HepG2 (cell line): Measurements from ENCODE around the gene PTPA. TPM values are rescaled to one million over a fixed set of nuclear protein-coding genes. Genes with fewer than 3 reads are reported as not detected.

Source experiments
- ELF3 ChIP-seq: IDR thresholded peaks from 2 replicates; pipeline ENCODE4 v1.6.1; 2016; ENCODE audit warnings: missing genetic modification reagents, missing compliant biosample characterization
- EP300 ChIP-seq, 3 experiments: sonication (generic) in 1 of 3; formaldehyde crosslinking in 1 of 3; IDR thresholded peaks; 2 replicates each; pipeline versions ENCODE4 v1.5.1 to v1.6.1; 2011 to 2020; ENCODE audit warnings: low read depth in 2 of 3, low read length in 2 of 3, borderline replicate concordance in 1 of 3, improper control_type of control experiment in 1 of 3, mild to moderate bottlenecking in 1 of 3, missing genetic modification reagents in 1 of 3, moderate library complexity in 1 of 3
- FOXK2 ChIP-seq: fragments of 450-650 bp; IDR thresholded peaks from 2 replicates; pipeline ENCODE4 v1.6.1; 2016
- LCORL ChIP-seq, 2 experiments: fragments of 450-650 bp in 1 of 2; sonication (generic) in 1 of 2; formaldehyde crosslinking in 1 of 2; IDR thresholded peaks; 2 replicates each; pipeline versions ENCODE4 v1.5.0 to v1.6.1; 2017 to 2020; ENCODE audit warnings: antibody characterized with exemption in 1 of 2, missing genetic modification reagents in 1 of 2
- MIXL1 ChIP-seq: IDR thresholded peaks from 2 replicates; pipeline ENCODE4 v1.6.1; 2016
- MTERF4 ChIP-seq: sonication (generic); formaldehyde crosslinking; IDR thresholded peaks from 2 replicates; pipeline ENCODE4 v1.8.0; 2023; ENCODE audit warnings: mild to moderate bottlenecking, missing genetic modification reagents
- MTF1 ChIP-seq: sonication (generic); formaldehyde crosslinking; IDR thresholded peaks from 2 replicates; pipeline ENCODE4 v1.5.0; 2020; ENCODE audit warnings: missing genetic modification reagents
- PCBP1 ChIP-seq: fragments of 200-400 bp; formaldehyde crosslinking; IDR thresholded peaks from 2 replicates; pipeline ENCODE4 v1.6.1; 2017; ENCODE audit warnings: mild to moderate bottlenecking, low read depth, low read length, borderline replicate concordance
- PHF8 ChIP-seq: sonication (generic); formaldehyde crosslinking; IDR thresholded peaks from 2 replicates; pipeline ENCODE4 v1.5.0; 2020; ENCODE audit warnings: missing genetic modification reagents
- TBL1XR1 ChIP-seq: fragments of 150-350 bp; IDR thresholded peaks from 2 replicates; pipeline ENCODE4 v1.6.1; 2014; ENCODE audit warnings: borderline replicate concordance, low read length; ENCODE audit not compliant: partially characterized antibody
- THAP7 ChIP-seq: sonication (generic); formaldehyde crosslinking; IDR thresholded peaks from 2 replicates; pipeline ENCODE4 v1.8.1; 2023; ENCODE audit warnings: mild to moderate bottlenecking, missing genetic modification reagents
- YEATS2 ChIP-seq: sonication (generic); formaldehyde crosslinking; IDR thresholded peaks from 2 replicates; pipeline ENCODE4 v1.4.0; 2020; ENCODE audit warnings: missing genetic modification reagents, borderline replicate concordance
- YEATS4 ChIP-seq: sonication (generic); formaldehyde crosslinking; IDR thresholded peaks from 2 replicates; pipeline ENCODE4 v1.4.0; 2020; ENCODE audit warnings: missing genetic modification reagents, borderline replicate concordance
- ZBTB20 ChIP-seq: sonication (generic); formaldehyde crosslinking; IDR thresholded peaks from 2 replicates; pipeline ENCODE4 v1.8.1; 2023; ENCODE audit warnings: missing genetic modification reagents, low read depth, mild to moderate bottlenecking, borderline replicate concordance
- ZFYVE20 ChIP-seq: sonication (generic); formaldehyde crosslinking; IDR thresholded peaks from 2 replicates; pipeline ENCODE4 v1.8.0; 2023; ENCODE audit warnings: low read depth, mild to moderate bottlenecking, moderate library complexity, missing genetic modification reagents, borderline replicate concordance
- ZNF121 ChIP-seq: sonication (generic); formaldehyde crosslinking; IDR thresholded peaks from 2 replicates; pipeline ENCODE4 v1.5.0; 2020; ENCODE audit warnings: mild to moderate bottlenecking, missing genetic modification reagents
- ZNF331 ChIP-seq: sonication (generic); formaldehyde crosslinking; IDR thresholded peaks from 2 replicates; pipeline ENCODE4 v1.4.0; 2020; ENCODE audit warnings: missing genetic modification reagents
- ZNF337 ChIP-seq: sonication (generic); formaldehyde crosslinking; IDR thresholded peaks from 2 replicates; pipeline ENCODE4 v1.5.1; 2020; ENCODE audit warnings: missing genetic modification reagents, low read depth, mild to moderate bottlenecking, borderline replicate concordance
- ZNF367 ChIP-seq: sonication (generic); formaldehyde crosslinking; IDR thresholded peaks from 2 replicates; pipeline ENCODE4 v1.4.0; 2020; ENCODE audit warnings: missing genetic modification reagents, borderline replicate concordance
- ZNF460 ChIP-seq: sonication (generic); formaldehyde crosslinking; IDR thresholded peaks from 2 replicates; pipeline ENCODE4 v1.5.1; 2020; ENCODE audit warnings: missing genetic modification reagents, mild to moderate bottlenecking, borderline replicate concordance
- ZNF841 ChIP-seq: sonication (generic); formaldehyde crosslinking; IDR thresholded peaks from 2 replicates; pipeline ENCODE4 v1.8.1; 2023; ENCODE audit warnings: missing genetic modification reagents, borderline replicate concordance
- polyA plus RNA-seq, 8 experiments: library from polyadenylated mRNA; depleted of rRNA in 3 of 8; stranded (reverse) in 7 of 8; unstranded in 1 of 8; fragments of >200 nt; fragmentation: Illumina TruSeq in 4 of 8; extraction: Trizol in 4 of 8; gene quantifications; 2 replicates each; pipeline versions ENCODE4 v1.2.1 to v1.2.3, GENCODE V29; 2011 to 2016; ENCODE audit warnings: low read depth in 4 of 8, missing spikeins in 1 of 8, mixed read lengths in 1 of 8; ENCODE audit not compliant: insufficient read depth in 1 of 8
- total RNA-seq, 5 experiments: library from RNA; depleted of rRNA; stranded (reverse); fragments of >200 nt; fragmentation: Illumina TruSeq; extraction: Trizol; gene quantifications; 2 replicates each; pipeline ENCODE4 v1.2.3, GENCODE V29; 2016; ENCODE audit warnings: low read depth in 1 of 5
- TF ChIP-seq, protein P1 (sequence below): sonication (generic); formaldehyde crosslinking; IDR thresholded peaks from 2 replicates; pipeline ENCODE4 v1.9.0; 2021; ENCODE audit warnings: missing genetic modification reagents, mild to moderate bottlenecking, borderline replicate concordance
- TF ChIP-seq, protein P2 (sequence below): sonication (generic); formaldehyde crosslinking; IDR thresholded peaks from 2 replicates; pipeline ENCODE4 v1.5.0; 2020; ENCODE audit warnings: missing genetic modification reagents

Gene PTPA
- total and polyA plus RNA-seq, 2 of the 13 experiments (the other 11 are each of a cell fraction or from before 2014, with no cell fraction given), result 79.3 to 105 TPM

DNA sequence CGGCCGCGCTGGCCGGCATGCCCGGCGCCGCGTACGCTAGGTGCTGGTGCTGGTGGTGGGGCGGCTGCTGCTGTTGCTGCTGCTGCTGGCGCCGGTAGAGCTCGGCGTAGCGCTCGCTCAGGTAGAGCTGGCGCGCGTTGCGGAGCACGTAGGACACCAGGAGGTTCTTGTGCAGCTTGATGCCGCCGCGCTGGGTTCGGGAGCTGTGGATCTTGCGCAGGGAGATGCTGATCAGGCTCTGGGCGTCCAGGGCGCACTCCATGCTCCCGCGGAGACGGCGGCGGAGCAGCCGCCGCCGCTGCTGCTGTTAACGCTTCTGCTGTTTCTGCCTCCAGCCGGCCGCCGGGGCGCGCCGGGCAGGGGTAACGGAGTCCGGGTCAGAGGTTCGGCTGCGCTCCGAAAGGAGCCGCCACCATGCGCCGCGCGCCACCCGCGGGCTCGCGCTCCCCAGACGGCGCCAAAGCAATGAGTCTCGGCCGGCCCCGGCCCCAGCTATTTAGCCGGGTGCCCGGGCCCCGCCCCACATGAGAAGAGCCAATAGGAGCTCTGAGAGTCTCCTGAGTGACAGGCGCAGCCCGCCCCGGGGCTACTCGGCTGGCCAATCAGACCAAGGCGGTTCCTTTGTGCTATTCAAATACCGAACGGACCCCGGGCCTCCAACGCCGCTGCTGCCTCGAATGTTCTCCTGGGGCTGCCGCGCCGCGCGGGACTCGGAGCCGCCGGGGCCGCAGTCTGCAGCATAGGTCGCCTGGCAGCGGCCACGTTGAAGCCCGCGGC lies 66.8 kb downstream of the PTPA start, which contains the start of gene IER5L (continued):
- TF ChIP-seq ELF3 (CRISPR knock-in tag) (no peak; the same call in 1 of the 2 replicates), ZNF367 (CRISPR knock-in tag) (0 out of 2 replicates have a peak, but pooled peaks have one; percentile 29), THAP7 (CRISPR knock-in tag) (no peak), LCORL (IDR thresholded peaks at IDR 0.05) (no peak), LCORL (CRISPR knock-in tag; IDR thresholded peaks at IDR 0.05) (peak; percentile 77), YEATS2 (CRISPR knock-in tag) (peak; percentile 57), ZBTB20 (CRISPR knock-in tag) (0 out of 2 replicates have a peak, but pooled peaks have one; percentile 38), ZFYVE20 (CRISPR knock-in tag) (no peak), MIXL1 (CRISPR knock-in tag) (no peak), TBL1XR1 (no peak), ZNF841 (CRISPR knock-in tag) (no peak), ZNF121 (no peak), PHF8 (peak; percentile 68), PCBP1 (no peak), ZNF337 (no peak), FOXK2 (no peak), MTF1 (CRISPR knock-in tag) (peak; percentile 67; the same call in 1 of the 2 replicates), EP300 (IDR thresholded peaks at IDR 0.05; ENCODE audit: low read depth in 2 of 2, low read length in 2 of 2) (0 out of 4 replicates have a peak, but pooled peaks of 1 of the 2 experiments have one; percentile 3), EP300 (CRISPR knock-in tag; IDR thresholded peaks at IDR 0.05; ENCODE audit: borderline replicate concordance) (no peak), ZNF331 (peak; percentile 74), ZNF460 (CRISPR knock-in tag) (no peak), MTERF4 (no peak), YEATS4 (peak; percentile 72; the same call in 1 of the 2 replicates)
- TF ChIP-seq, protein P1, sequence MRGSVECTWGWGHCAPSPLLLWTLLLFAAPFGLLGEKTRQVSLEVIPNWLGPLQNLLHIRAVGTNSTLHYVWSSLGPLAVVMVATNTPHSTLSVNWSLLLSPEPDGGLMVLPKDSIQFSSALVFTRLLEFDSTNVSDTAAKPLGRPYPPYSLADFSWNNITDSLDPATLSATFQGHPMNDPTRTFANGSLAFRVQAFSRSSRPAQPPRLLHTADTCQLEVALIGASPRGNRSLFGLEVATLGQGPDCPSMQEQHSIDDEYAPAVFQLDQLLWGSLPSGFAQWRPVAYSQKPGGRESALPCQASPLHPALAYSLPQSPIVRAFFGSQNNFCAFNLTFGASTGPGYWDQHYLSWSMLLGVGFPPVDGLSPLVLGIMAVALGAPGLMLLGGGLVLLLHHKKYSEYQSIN (CRISPR knock-in tag), result no peak
- TF ChIP-seq, protein P2, sequence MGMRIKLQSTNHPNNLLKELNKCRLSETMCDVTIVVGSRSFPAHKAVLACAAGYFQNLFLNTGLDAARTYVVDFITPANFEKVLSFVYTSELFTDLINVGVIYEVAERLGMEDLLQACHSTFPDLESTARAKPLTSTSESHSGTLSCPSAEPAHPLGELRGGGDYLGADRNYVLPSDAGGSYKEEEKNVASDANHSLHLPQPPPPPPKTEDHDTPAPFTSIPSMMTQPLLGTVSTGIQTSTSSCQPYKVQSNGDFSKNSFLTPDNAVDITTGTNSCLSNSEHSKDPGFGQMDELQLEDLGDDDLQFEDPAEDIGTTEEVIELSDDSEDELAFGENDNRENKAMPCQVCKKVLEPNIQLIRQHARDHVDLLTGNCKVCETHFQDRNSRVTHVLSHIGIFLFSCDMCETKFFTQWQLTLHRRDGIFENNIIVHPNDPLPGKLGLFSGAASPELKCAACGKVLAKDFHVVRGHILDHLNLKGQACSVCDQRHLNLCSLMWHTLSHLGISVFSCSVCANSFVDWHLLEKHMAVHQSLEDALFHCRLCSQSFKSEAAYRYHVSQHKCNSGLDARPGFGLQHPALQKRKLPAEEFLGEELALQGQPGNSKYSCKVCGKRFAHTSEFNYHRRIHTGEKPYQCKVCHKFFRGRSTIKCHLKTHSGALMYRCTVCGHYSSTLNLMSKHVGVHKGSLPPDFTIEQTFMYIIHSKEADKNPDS (CRISPR knock-in tag), result no peak
